Caco-2 (cell line): Measurements from ENCODE around the gene DDR2. TPM values are rescaled to one million over a fixed set of nuclear protein-coding genes. Genes with fewer than 3 reads are reported as not detected.

Experiments
- BruUV-seq: library from RNA; stranded (reverse); fragments of 400-500 nt; replicated peaks from 2 replicates; lab custom pipeline; 2021; lab: Mats Ljungman, UMichigan
- CTCF ChIA-PET: fragments of 300-600 bp; sonication (Branson Sonifier 250); formaldehyde crosslinking; loops from one replicate; lab custom pipeline; 2022; ENCODE audit warnings: antibody characterized with exemption; lab: Charles Lee
- POLR2A ChIA-PET: fragments of 300-600 bp; sonication (Branson Sonifier 250); formaldehyde crosslinking; loops from one replicate; lab custom pipeline; 2022; ENCODE audit warnings: antibody characterized with exemption; lab: Charles Lee
- DNase-seq, 2 experiments: peaks; one replicate each; pipeline versions ENCODE4 v3.0.0 to v3.0.0-alpha.2; 2020 to 2022
- H3K27me3 ChIP-seq: replicated peaks from 2 replicates; pipeline ENCODE4 v1.6.0; 2011; ENCODE audit warnings: low read length; ENCODE audit not compliant: control insufficient read depth, insufficient read depth
- H3K36me3 ChIP-seq: 2 replicates; pipeline ENCODE4 v1.5.1; 2011; ENCODE audit warnings: low read length; ENCODE audit not compliant: control insufficient read depth, insufficient read depth
- H3K4me1 ChIP-seq: fragments of 250-450 bp; sonication (Bioruptor Pico); 2 replicates; pipeline ENCODE4 v1.5.1; 2020; ENCODE audit warnings: mild to moderate bottlenecking
- H3K4me3 ChIP-seq: 2 replicates; pipeline ENCODE4 v1.5.1; 2011; ENCODE audit warnings: low read depth, mild to moderate bottlenecking, control low read depth, low read length
- H3K9me3 ChIP-seq: fragments of 250-450 bp; sonication (Bioruptor Pico); 2 replicates; pipeline ENCODE4 v1.5.1; 2020; ENCODE audit warnings: mild to moderate bottlenecking, moderate library complexity
- H3K27ac Mint-ChIP-seq: one replicate; pipeline ENCODE4 v1.8.0; 2022; ENCODE audit warnings: mixed read lengths; ENCODE audit not compliant: unreplicated experiment
- H3K27me3 Mint-ChIP-seq: one replicate; pipeline ENCODE4 v1.8.0; 2022; ENCODE audit warnings: mixed read lengths; ENCODE audit not compliant: insufficient read depth, unreplicated experiment
- H3K36me3 Mint-ChIP-seq: one replicate; pipeline ENCODE4 v1.8.0; 2022; ENCODE audit warnings: mild to moderate bottlenecking, mixed read lengths; ENCODE audit not compliant: insufficient read depth, unreplicated experiment
- H3K4me1 Mint-ChIP-seq: one replicate; pipeline ENCODE4 v1.8.0; 2022; ENCODE audit warnings: low read depth, mixed read lengths; ENCODE audit not compliant: unreplicated experiment
- H3K4me3 Mint-ChIP-seq: one replicate; pipeline ENCODE4 v1.8.0; 2022; ENCODE audit warnings: mild to moderate bottlenecking, moderate library complexity, mixed read lengths; ENCODE audit not compliant: unreplicated experiment
- H3K9me3 Mint-ChIP-seq: one replicate; pipeline ENCODE4 v1.8.0; 2022; ENCODE audit warnings: mixed read lengths; ENCODE audit not compliant: unreplicated experiment
- intact Hi-C: fragments of 100-400 bp; cut with micrococcal nuclease; formaldehyde crosslinking; loops from one replicate; pipeline ENCODE4 v1.10.0; 2022; ENCODE audit not compliant: unreplicated experiment
- total RNA-seq: library from RNA; stranded (reverse); gene quantifications from 2 replicates; pipeline ENCODE4 v1.2.3, GENCODE V29; 2022
- TF ChIP-seq, protein P1 (sequence below), 2 experiments: fragments of 200-600 bp in 1 of 2; IDR thresholded peaks; 1 replicate in 1 of 2; 2 replicates in 1 of 2; pipeline versions ENCODE4 v1.5.1 to v1.8.0; 2011 to 2022; ENCODE audit warnings: antibody characterized with exemption in 1 of 2, control low read depth in 1 of 2, inconsistent platforms in 1 of 2, low read depth in 1 of 2, low read length in 1 of 2, mild to moderate bottlenecking in 1 of 2, moderate library complexity in 1 of 2; ENCODE audit not compliant: insufficient read depth in 1 of 2, severe bottlenecking in 1 of 2, unreplicated experiment in 1 of 2

Gene DDR2
- total RNA-seq, 1 experiment from 2014 or later, result 0.73 TPM

DNA sequence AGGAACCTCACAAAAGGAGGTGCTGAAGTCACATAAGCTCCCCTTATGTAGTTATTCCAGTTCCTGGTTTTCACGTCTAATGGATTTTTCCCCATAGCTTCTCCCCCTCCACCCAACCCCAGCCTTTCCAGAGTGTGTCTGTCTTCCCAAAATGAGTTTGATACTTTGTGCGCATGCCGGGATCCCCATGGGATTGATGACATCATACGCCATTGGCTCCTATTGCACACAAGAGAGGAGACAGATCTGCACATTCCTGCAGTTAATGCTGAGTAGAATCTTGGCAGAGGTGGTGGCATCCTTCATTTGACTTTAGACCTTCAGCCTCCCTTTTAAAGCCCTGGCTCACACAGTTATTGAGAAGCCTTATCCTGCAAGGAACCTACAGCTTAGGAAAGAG is 71.4 kb downstream of the DDR2 start:
- H3K4me3 ChIP-seq, result no peak overlapping the region
- no TSS peak for BruUV-seq
- TF ChIP-seq, protein P1, sequence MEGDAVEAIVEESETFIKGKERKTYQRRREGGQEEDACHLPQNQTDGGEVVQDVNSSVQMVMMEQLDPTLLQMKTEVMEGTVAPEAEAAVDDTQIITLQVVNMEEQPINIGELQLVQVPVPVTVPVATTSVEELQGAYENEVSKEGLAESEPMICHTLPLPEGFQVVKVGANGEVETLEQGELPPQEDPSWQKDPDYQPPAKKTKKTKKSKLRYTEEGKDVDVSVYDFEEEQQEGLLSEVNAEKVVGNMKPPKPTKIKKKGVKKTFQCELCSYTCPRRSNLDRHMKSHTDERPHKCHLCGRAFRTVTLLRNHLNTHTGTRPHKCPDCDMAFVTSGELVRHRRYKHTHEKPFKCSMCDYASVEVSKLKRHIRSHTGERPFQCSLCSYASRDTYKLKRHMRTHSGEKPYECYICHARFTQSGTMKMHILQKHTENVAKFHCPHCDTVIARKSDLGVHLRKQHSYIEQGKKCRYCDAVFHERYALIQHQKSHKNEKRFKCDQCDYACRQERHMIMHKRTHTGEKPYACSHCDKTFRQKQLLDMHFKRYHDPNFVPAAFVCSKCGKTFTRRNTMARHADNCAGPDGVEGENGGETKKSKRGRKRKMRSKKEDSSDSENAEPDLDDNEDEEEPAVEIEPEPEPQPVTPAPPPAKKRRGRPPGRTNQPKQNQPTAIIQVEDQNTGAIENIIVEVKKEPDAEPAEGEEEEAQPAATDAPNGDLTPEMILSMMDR (IDR thresholded peaks at IDR 0.05; ENCODE audit: insufficient read depth in 1 of 2, low read depth in 1 of 2, low read length in 1 of 2, severe bottlenecking in 1 of 2, unreplicated experiment in 1 of 2), result no peak
- Mint-ChIP-seq H3K36me3 (no peaks in the 10 kb centered on the region), H3K4me1 (no peaks in the 10 kb centered on the region), H3K4me3 (no peak overlapping the region), H3K27me3 (no peaks in the 10 kb centered on the region), H3K9me3 (no peaks in the 10 kb centered on the region), H3K27ac (no peak overlapping the region)
- H3K36me3 ChIP-seq, result no peaks in the 10 kb centered on the region
- no peak for DNase-seq
- POLR2A ChIA-PET, result no interaction called here
- H3K9me3 ChIP-seq, result no peaks in the 10 kb centered on the region
- no peaks in the 10 kb centered on the region for H3K27me3 ChIP-seq
- H3K4me1 ChIP-seq, result no peaks in the 10 kb centered on the region
- CTCF ChIA-PET, result no interaction called here
- intact Hi-C loops, result no loop called here

DNA sequence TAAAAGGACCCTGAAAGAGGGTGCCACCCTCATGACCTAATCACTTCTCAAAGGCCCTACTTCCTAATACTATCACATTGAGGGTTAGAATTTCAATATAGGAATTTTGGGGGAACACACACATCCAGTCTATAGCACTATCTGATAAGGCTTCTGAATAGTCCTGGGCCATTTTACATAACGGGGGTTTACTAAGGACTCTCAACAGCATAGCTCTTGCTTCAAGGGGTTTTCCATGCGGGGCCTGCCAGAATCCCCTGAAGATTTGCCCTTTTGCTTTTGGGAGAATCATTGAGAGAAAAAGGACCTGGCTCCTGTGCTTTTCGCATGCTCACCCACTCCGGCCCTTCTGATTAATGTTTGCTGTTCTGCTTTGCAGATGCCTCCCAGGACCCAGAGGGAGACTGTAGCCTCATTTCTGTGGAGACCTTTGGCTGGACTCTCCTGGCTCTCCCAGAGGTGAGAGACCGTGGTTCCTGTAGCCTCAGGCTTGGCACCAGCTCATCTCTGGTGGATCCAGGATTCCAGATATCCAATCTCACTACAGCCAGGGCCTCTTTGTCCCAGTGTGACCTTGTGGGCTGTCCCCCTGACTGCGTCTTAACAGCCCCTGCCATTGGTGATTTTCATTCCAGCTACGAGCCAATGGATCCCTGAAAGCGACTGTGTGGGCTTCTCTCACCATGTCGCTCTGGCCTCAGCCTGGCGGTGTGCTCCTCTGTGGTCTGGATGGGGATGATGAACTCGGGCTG is 72.6 kb downstream of the DDR2 start:
- TF ChIP-seq, protein P1 (IDR thresholded peaks at IDR 0.05; ENCODE audit: insufficient read depth in 1 of 2, low read depth in 1 of 2, low read length in 1 of 2, severe bottlenecking in 1 of 2, unreplicated experiment in 1 of 2), result no peak
- intact Hi-C loops, result no loop called here
- BruUV-seq, result no TSS peak
- Histone ChIP-seq H3K27me3 (no peaks in the 10 kb centered on the region), H3K4me1 (no peaks in the 10 kb centered on the region), H3K4me3 (no peak overlapping the region), H3K36me3 (no peaks in the 10 kb centered on the region), H3K9me3 (no peaks in the 10 kb centered on the region)
- no peaks in the 10 kb centered on the region for H3K36me3 Mint-ChIP-seq
- ChIA-PET CTCF (no interaction called here), POLR2A (no interaction called here)
- H3K4me1 Mint-ChIP-seq, result no peaks in the 10 kb centered on the region
- no peak overlapping the region for H3K27ac Mint-ChIP-seq
- no peaks in the 10 kb centered on the region for H3K27me3 Mint-ChIP-seq
- H3K9me3 Mint-ChIP-seq, result no peaks in the 10 kb centered on the region
- H3K4me3 Mint-ChIP-seq, result no peak overlapping the region
- no peak for DNase-seq

DNA sequence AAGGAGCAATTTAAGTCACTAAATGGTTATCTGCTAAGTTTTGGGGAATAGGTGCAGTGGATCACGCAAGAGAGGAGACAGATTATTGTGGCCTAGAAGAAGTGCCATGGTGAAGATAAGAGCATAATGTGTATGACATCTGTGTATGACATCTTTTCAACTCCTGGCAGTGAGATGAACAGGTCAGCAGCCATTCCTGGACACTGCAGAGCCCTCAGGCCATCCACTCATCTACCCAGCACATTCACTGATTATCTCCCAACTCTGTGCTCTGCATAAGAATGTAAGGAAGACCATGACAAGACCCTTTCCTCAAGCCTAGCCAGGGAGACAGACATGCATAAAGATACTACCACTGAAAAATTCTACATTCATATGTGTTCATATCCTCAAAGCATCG is 73.7 kb downstream of the DDR2 start:
- Histone ChIP-seq H3K4me1 (no peaks in the 10 kb centered on the region), H3K36me3 (no peaks in the 10 kb centered on the region), H3K27me3 (no peaks in the 10 kb centered on the region), H3K9me3 (no peaks in the 10 kb centered on the region), H3K4me3 (no peak overlapping the region)
- Mint-ChIP-seq H3K9me3 (no peaks in the 10 kb centered on the region), H3K4me3 (no peak overlapping the region), H3K27ac (no peak overlapping the region), H3K36me3 (no peaks in the 10 kb centered on the region), H3K27me3 (no peaks in the 10 kb centered on the region), H3K4me1 (no peaks in the 10 kb centered on the region)
- BruUV-seq, result no TSS peak
- TF ChIP-seq, protein P1 (IDR thresholded peaks at IDR 0.05; ENCODE audit: insufficient read depth in 1 of 2, low read depth in 1 of 2, low read length in 1 of 2, severe bottlenecking in 1 of 2, unreplicated experiment in 1 of 2), result no peak
- intact Hi-C loops, result no loop called here
- CTCF ChIA-PET, result no interaction called here
- DNase-seq, result no peak
- POLR2A ChIA-PET, result no interaction called here
